ENCODE data around the gene CXXC1.
"Not testable (repeated sequence)": the region's sequence is repeated elsewhere in the genome, so short reads cannot be mapped to it uniquely, and the experiment has no call there.

CXXC1 gene

DNA sequence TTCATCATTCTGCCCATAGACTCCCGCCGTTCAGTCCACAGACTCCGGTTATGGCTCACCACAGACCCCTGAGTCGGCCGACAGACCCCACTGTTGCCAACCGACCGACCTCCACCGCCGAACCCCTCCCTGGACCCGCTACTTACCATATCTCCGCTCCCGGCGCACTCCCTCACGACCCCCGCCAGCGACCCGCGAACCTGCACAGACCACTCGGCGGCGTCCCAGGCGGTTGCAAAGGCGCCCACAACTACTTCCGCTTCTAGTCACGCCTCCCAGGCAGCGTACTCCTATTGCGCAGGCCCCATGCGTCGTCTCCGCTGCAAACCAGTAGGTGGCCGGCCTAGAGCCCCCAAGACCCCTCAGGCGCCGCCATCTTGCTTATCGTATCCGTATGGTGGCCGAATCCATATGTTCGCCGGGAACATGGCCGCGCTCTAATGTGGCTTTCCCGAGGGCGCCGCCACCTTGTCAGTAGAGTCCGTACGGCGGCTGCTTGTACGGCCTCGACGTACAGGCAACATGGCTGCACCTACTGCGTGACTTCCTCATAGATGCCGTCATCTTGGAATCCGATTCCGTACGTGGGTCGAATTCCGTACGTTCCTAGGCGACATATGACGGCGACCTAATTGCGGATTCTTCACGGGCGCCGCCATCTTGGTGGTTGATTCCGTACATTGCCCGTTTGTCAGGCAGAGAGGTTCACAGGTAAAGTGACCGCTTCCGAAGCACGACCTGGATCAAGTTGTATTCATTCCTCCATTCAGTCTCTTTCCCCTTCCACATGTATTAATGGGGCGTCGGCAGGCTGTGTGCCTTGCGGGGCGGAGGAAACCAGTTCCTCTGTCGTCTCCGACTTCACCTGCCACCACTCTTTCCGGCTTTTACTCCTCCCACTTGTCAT is at the start of gene CXXC1:
Gene CXXC1 (minus strand): TSS at position 252 of the 907 bp plus-strand sequence. CDS start 103 bp downstream, at position 149.
- intact Hi-C loops (cut with DNase I) = loop anchor here (2.0 to 10.0 kb wide), 2 partner anchors 87 to 737 kb away; partner anchors contain the start of gene SKA1
- DNase-seq = peak; percentile 93 to 100 (median 98)

DNA sequence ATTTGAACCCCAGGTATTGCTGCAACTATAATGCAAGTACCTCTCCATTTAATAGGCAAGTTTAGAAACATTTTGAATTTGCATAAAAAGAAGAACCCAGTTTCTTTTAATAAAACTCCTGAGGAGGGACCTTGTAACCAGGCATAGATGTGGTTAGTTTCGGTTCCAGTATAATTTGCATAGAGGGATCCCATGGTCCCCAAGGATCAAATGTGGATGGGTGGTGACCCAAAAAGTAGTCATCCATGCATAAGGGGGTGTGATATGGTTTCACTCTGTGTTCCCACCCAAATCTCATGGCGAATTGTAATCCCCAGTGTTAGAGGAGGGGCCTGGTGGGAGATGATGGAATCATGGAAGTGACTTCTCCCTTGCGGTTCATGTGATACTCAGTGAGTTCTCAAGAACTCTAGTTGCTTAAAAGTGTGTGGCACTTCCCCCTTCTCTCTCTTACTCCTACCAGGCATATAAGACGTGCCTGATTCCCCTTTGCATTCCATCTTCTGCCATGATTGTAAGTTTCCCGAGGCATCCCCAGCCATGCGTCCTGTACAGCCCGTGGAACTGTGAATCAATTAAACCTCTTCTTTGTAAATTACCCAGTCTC is 47.2 kb upstream of the CXXC1 start:
- DNase-seq = no peak
- intact Hi-C loops (cut with DNase I) = no loop called here

DNA sequence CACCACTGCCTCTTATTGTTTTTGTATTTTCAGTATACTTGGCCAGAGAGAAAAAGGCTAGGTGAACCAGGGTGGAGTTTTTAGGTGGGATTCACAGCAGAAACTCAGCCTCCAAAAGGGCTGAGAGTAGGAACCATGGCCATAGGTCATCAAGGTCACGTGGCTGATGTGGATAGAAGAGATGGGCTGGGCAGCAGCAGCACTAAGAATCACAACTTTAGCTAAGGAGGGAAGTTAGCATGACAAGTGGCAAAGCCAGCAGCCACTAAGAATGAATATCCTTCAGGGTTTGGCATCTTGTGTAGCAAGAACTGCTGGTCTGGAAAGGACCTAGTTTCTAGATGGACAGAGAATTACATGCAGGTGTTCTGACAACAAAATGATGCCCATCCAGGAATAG is 44.2 kb upstream of the CXXC1 start:
- intact Hi-C loops (cut with DNase I) = no loop called here
- no peak for DNase-seq

DNA sequence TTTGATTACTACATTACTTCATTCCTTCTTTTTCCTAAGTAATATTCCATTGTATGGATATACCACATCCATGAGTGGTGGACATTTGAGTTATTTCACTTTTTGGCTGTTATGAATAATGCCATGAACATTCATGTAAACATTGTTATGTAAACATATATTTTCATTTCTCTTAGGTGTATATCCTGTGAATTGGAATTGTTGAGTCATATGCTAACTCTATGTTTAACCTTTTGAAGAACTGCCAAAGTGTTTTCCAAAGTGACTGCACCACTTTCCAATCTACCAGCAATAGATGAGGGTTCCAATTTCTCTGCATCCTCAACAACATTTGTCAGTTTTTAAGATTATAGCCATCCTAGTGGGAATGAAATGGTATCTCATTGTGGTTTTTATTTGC is 42.7 kb upstream of the CXXC1 start:
- DNase-seq = no peak
- intact Hi-C loops (cut with DNase I) = no loop called here

DNA sequence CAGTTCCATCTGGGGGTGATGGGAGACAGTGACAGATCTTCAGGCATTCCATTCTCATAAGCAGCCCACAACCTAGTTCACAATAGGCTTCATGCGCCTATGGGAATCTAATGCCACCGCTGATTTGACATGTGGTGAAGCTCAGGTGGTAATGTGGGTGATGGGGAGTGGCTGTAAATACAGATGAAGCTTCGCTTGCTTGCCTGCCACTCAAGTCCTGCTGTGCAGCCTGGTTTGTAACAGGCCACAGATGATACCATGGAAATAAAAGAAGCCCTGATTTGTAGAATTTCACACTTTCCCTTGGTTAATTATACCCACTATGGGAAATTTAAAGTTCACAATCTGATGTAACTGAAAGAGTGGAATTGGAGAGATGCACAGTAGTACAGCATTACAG is 40.5 kb upstream of the CXXC1 start:
- intact Hi-C loops (cut with DNase I) = no loop called here

DNA sequence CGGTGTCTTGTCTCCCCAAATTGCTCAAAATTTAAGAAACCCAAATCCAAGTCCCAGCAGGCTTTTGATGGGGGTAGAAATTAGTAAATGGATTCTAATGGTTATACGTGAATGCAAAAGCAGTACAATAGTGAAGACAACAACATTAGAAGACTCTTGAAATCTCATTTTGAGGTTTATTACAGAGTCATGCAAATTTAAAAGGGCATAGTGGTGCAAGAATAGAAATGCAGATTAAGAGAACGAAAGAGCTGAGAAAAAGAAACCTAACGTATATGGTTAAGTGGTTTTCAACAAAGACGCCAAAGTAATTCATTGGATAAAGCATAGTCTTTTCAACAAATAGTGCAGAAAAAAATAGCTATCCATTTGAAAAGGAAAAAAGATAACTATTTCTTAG is 33.2 kb upstream of the CXXC1 start:
- intact Hi-C loops (cut with DNase I) = no loop called here
- DNase-seq = no peak

More for the DNA sequence above, 40.5 kb upstream of the CXXC1 start:
- no peak for DNase-seq

DNA sequence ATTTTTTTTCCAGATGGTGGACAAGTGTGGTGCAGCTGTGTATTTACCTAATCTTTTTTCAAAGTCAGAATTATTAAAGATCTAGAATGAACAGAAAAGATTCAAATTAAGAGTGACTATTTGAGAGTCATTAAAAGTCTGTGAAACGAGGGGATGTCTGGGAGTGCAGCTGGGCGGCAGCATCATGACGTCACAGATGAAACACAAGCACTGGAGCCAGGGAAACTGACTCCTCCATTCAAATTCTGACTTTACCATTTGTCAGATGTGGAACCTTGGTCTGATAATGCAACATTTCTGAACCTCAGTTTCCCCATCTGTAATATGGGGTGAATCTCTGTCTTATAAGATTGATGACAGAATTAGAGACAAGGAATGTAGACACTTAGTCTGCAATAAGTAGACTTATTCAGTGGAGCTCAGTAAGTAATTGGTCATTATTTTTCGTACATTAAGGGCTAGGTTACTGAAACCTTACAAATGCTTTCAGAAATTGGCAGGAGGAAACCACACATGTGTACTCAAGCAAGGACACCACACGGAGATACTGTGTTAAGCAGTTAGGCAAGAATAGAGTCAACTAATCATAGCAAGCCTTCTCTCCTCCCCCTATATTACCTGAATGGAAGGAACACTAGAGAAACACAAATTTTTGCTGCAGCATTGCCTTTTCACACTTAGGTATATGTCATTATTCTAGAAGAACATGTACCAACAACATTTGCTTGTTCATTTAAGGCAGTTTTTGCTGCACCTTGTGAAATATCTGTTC is 27.8 kb upstream of the CXXC1 start:
- intact Hi-C loops (cut with DNase I) = no loop called here
- DNase-seq = no peak

DNA sequence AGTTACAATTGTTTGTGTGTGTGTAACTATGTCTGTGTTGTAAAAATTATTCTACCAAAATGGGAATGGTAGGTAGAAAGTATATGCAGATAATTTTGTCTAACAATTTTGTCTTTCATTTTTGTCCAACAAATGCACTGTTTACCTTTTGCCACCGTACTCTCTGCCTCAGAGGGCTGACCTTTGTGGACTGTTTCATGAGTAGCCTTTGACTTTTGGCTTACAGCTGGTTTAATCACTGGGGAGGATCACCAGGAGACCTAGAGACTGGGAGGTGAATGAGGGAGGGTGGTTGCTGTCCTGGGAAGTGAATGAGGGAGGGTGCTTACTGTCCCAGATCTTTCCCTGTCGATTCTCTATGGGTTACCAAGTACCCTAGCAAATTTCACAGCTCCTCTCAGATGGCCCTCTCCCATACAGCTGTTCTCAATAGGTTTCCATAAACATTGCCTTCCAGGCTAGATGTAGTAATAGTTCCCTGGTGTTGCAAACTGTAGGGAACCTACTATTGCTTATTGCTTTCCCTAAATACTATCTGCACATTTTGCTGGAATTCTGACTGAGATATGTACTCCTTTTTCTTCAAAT is 26.5 kb upstream of the CXXC1 start:
- intact Hi-C loops (cut with DNase I) = no loop called here
- DNase-seq = no peak

DNA sequence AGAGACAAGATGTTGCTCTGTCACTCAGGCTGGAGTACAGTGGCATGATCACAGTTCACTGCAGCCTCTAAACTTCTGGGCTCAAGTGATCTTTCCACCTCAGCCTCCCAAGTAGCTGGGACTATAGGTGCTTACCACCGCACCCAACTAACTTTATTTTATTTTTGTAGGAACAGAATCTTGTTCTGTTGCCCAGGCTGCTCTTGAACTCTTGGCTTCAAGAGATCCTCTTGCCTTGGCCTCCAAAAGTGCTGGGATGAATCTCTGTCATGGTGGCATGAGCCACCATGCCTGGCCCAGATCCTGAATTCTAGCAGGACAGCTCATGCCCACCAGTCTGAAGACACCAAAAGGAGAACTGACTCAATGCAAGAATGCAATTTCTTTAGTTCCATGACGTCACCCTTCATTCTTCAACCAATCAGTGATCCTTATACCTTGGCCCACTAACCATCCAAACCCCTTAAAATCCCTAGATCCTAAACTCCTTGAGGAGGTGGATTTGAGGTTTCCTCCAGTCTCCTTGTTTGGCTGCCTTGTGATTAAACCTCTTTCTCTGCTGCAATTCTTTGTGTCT is 25.6 kb upstream of the CXXC1 start:
- no peak for DNase-seq
- intact Hi-C loops (cut with DNase I) = no loop called here

DNA sequence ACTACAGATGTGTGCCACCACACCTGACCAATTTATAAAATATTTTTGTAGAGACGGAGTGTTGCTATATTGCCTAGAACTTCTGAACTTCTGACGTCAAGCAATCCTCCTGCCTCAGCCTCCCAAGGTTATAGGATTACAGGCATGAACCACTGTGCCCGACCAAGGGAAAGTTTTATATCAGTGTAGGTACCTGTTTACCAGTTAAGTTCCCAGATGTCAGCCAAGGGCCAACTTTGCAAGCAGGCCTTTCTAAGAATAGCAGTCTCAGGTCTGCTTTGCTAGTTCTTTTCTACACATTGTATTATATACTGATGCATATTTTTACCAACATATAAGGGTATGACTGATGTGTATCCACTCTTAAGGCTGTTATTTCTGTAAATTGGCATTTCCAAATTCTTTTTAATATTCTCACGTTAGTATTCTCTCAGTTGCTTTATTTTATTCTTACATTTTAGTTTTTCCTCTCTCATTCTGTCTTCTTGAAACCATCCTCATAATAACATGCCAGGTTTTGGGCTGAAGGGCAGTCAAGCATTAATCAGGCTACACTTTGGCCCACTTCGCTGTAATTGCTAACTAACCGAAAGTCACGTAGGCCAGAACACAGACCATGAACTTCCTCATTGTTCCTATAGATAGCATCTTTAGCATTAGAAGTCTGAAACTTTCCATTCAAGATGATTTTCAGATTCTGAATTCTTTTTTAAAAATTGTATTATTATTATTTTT is 25.0 kb upstream of the CXXC1 start:
- no peak for DNase-seq
- intact Hi-C loops (cut with DNase I) = no loop called here

DNA sequence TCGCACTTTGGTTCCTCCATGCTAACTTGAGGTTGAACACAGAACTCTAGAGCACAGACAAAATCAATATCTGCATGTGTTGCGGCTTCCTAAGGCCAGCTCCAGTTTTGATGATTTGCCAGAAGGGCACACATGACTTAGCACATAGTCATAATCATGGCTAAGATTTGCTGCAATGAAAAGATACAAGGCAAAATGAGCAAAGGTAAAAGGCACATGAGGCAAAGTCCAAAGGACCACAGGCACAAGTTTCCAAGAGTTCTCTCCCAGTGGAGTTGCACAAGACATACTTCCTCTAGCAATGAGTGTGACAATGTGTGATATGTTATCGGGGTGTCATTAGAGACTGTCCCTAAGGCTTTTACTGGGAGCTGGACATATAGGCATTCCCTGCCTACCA is 24.2 kb upstream of the CXXC1 start:
- no peak for DNase-seq
- intact Hi-C loops (cut with DNase I) = no loop called here

DNA sequence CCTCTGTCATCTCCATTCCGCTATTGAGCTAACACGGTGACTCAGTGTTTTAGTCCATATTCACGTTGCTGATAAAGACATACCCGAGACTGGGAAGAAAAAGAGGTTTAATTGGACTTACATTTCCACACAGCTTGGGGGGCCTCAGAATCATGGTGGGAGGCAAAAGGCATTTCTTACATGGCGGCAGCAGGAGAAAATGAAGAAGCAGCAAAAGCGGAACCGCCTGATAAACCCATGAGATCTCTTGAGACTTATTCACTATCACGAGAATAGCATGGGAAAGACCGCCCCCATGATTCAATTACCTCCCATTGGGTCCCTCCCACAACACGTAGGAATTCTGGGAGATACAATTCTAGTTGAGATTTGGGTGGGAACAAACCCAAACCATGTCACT is 22.6 kb upstream of the CXXC1 start:
- DNase-seq = no peak
- intact Hi-C loops (cut with DNase I) = no loop called here

DNA sequence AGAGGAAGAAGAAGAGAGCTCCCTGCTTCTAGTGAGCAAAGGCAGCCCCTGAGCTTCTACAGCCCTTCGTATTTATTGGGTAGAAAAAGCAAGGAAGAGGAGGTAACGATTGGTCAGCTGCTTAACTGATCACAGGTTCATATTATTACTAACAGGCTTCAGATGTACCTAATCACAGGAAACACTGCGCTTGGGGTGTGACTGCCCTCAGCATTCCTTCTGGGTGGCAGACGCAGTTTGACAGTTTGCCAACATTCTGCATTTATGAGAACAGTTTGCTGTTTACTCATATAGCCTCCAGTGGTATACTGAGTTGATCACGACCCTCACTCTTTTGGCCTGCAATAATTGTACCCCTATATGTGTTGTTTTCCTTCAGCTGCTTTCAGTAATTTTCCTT is 21.4 kb upstream of the CXXC1 start:
- intact Hi-C loops (cut with DNase I) = not testable (repeated sequence)

DNA sequence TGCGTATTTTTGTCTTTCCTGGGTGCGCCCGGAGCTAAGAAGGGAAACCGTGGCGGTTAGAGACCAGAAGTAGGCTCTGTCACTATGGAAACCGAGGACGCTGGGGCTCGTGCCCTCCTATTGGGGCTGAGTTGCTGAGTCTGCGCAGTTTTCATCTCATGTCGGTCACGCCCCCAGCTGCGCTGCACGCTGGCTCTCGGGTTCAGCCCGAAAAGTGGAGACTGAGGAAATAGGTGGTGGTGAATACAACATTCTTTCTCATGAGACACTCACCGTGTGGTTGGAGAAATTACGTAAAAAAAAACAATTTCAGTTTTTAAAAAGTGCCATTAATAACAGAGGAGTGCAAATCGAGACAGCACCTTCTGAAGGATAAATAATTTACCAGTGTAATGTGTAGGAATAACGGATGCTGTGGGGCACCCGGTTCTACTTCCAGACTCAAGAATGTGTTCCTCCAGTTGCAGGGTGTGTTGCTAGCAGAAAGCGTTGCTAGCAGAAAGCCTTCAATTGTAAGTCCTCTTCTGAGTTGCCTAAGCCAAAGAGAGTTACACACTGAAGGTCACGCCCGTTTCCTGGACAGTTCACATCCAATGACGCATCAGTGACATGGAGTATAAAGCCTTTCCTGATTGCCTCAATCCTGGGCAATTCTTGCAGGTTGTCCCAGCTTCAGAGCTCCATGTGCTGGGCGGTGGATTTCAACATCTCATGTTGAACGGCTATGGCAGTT is 20.4 kb upstream of the CXXC1 start:
- DNase-seq = peak; percentile 73 to 98 (median 88)
- intact Hi-C loops (cut with DNase I) = no loop called here

More for the DNA sequence above, 21.4 kb upstream of the CXXC1 start:
- not testable (repeated sequence) for DNase-seq

DNA sequence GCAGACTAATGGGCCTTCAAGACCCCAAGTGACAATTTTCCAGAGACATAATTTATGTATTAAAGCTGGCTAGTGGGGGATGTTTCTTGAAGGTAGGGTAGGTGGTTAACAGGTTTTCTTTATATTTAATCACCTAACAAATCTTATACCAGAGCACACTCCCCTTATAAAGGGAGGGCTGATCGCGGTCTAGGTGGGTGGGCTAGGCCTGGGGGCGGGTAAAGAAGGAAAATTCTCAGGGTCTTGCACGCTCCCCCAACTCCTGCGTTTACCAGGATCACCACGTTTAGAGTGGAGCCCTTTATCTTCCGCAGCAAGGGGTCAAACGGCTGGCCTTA is 19.9 kb upstream of the CXXC1 start:
- intact Hi-C loops (cut with DNase I) = no loop called here

DNA sequence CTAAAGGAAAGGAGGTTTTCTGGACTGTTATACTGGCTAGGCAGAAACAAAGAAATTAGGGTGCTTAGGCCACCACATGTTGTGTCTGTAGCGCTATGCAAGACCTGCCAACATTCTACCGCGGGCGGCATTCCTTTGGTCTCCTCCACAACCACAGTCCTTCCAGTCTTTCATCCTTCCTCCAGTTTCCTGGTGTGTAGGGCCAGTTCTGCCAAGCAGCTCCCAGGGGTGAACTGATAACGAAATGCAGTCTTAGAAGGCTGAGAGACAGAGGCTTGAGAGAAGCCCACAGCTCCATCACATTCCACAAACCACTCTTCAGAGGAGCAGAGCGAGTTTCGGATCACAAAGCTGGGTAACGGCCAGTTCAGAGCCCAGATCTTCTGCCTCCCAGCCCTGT is 19.5 kb upstream of the CXXC1 start:
- DNase-seq = peak in 1 of 10 donors; percentile 76
- intact Hi-C loops (cut with DNase I) = no loop called here

More for the DNA sequence above, 19.9 kb upstream of the CXXC1 start:
- no peak for DNase-seq

DNA sequence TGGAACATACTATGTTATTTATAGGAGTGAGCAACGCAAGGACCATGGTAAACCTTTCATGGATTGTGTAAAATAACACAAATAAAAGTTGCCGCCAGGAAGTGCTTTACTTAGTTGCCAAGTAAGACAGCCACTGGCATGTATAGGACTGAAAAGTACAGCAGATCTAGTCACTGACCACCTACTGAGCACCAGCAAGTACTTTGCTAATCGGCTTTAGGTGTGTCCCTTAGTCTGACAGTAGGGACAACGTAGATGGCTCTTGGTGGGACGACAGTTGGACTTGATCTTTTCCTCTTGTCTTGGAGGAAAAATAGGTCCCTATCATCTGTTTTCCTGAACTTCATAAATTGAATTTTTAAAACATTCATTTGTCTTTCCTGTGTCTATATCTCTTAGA is 13.6 kb upstream of the CXXC1 start:
- intact Hi-C loops (cut with DNase I) = no loop called here
- DNase-seq = no peak

DNA sequence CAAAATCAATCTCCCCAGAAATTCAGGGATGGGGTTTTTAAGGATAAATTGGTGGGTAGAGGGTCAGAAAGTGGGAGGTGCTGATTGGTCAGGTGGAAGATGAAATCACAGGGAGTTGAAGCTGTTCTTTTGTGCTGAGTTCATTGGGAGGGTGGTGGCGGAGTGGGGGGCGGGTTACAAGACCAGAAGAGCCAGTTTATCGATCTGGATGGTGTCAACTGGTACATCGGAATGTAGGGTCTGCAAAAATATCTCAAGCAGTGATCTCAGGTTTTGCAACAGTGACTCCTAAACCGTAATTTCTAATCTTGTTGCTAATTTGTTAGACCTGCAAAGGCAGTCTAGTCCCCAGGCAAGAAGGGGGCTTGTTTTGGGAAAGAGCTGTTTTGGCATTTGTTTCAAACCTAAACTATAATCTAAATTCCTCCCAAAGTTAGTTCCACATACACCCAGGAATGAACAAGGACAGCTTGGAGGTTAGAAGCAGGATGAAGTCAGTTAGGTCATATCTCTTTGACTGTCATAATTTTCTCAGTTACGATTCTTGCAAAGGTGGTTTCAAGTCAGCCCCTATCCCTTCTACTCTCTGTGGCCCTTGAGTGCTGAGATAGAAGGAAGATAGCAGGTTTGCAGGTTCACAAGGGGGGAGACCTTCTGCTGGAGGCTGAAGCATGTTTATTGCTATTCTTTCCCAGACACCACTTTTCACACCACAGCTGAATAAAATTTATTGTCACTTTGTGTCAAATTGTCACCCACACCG is 12.3 kb upstream of the CXXC1 start:
- intact Hi-C loops (cut with DNase I) = loop anchor here (5.0 kb wide), 1 partner anchor 57 kb away; no protein-coding TSS in a partner anchor
- DNase-seq = no peak
